Measurements from ENCODE around the gene ASAP3. TPM values are rescaled to one million over a fixed set of nuclear protein-coding genes. Genes with fewer than 3 reads are reported as not detected.

The ASAP3 gene
- total and polyA plus RNA-seq, 4 donors: 8.3 to 25.9 (median 16.7) TPM

DNA sequence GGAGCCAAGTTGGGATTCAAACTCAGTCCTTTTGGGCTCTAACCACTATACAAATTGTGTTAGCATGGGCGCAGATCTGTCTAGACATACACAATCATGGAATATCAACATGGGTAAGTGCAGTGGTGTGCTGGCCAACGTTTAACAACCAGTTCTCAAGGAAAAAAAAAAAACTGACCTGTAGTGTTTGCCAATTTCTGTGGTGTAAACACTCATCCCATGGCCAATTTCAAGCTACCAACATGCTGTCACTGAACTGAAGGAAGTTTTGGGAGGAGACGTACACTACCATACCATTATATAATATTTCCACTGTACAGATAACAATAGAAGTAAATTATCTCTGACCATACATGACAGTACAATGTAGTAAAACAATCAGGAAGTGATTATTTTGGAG is 62.6 kb downstream of the ASAP3 start:
- H3K27ac ChIP-seq (ENCODE audit: low read depth in 1 of 2, low read length in 2 of 2): peak overlapping the region; percentile 17 to 44
- no peaks in the 10 kb centered on the region for H3K27me3 ChIP-seq (ENCODE audit: control insufficient read depth in 4 of 4, insufficient read depth in 4 of 4, low read length in 3 of 4)
- peaks cover 0 to 8% (median 3%) of the 10 kb centered on the region in 4 donors for H3K36me3 ChIP-seq (ENCODE audit: control insufficient read depth in 4 of 4, insufficient read depth in 3 of 4, low read depth in 1 of 4, low read length in 3 of 4)
- H3K9me3 ChIP-seq (ENCODE audit: control insufficient read depth in 4 of 4, low read length in 3 of 4): no peaks in the 10 kb centered on the region
- no peak overlapping the region for H3K9ac ChIP-seq (ENCODE audit: low read depth in 1 of 2, low read length in 2 of 2)
- DNase-seq (ENCODE audit: low spot score): no peak
- peaks cover 19 to 61% (median 38%) of the 10 kb centered on the region in 4 donors for H3K4me1 ChIP-seq (ENCODE audit: control insufficient read depth in 4 of 4, insufficient read depth in 4 of 4, low read length in 3 of 4)
- no peak for TF ChIP-seq MAX (IDR thresholded peaks at IDR 0.05)
- TF ChIP-seq, protein P1, sequence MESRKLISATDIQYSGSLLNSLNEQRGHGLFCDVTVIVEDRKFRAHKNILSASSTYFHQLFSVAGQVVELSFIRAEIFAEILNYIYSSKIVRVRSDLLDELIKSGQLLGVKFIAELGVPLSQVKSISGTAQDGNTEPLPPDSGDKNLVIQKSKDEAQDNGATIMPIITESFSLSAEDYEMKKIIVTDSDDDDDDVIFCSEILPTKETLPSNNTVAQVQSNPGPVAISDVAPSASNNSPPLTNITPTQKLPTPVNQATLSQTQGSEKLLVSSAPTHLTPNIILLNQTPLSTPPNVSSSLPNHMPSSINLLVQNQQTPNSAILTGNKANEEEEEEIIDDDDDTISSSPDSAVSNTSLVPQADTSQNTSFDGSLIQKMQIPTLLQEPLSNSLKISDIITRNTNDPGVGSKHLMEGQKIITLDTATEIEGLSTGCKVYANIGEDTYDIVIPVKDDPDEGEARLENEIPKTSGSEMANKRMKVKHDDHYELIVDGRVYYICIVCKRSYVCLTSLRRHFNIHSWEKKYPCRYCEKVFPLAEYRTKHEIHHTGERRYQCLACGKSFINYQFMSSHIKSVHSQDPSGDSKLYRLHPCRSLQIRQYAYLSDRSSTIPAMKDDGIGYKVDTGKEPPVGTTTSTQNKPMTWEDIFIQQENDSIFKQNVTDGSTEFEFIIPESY (IDR thresholded peaks at IDR 0.05): peak; percentile 19
- no peak overlapping the region for H3K4me3 ChIP-seq (ENCODE audit: low read depth in 1 of 3, low read length in 3 of 3)
- 48% methylated on average over 3 of the region's 3 CpGs for WGBS

GRCh38 chr1:23420778-23421177 is 63.2 kb downstream of the ASAP3 start:
- Histone ChIP-seq H3K4me1 (ENCODE audit: control insufficient read depth in 4 of 4, insufficient read depth in 4 of 4, low read length in 3 of 4) (peaks cover 19 to 57% (median 38%) of the 10 kb centered on the region in 4 donors), H3K9me3 (ENCODE audit: control insufficient read depth in 4 of 4, low read length in 3 of 4) (no peaks in the 10 kb centered on the region), H3K27ac (ENCODE audit: low read depth in 1 of 2, low read length in 2 of 2) (peak overlapping the region; percentile 17 to 44), H3K27me3 (ENCODE audit: control insufficient read depth in 4 of 4, insufficient read depth in 4 of 4, low read length in 3 of 4) (no peaks in the 10 kb centered on the region), H3K9ac (ENCODE audit: low read depth in 1 of 2, low read length in 2 of 2) (no peak overlapping the region), H3K4me3 (ENCODE audit: low read depth in 1 of 3, low read length in 3 of 3) (no peak overlapping the region), H3K36me3 (ENCODE audit: control insufficient read depth in 4 of 4, insufficient read depth in 3 of 4, low read depth in 1 of 4, low read length in 3 of 4) (peaks cover 0 to 8% (median 3%) of the 10 kb centered on the region in 4 donors)
- DNase-seq (ENCODE audit: low spot score): no peak
- 83% methylated on average over 3 of the region's 3 CpGs for WGBS
- TF ChIP-seq HNF4A (conservative IDR thresholded peaks at IDR 0.05): no peak
- TF ChIP-seq FOXA2 (IDR thresholded peaks at IDR 0.05): no peak
- TF ChIP-seq TAF1 (conservative IDR thresholded peaks at IDR 0.05): no peak
- no peak for TF ChIP-seq MAX (IDR thresholded peaks at IDR 0.05)
- TF ChIP-seq NR2F2 (IDR thresholded peaks at IDR 0.05): no peak
- TF ChIP-seq GABPA (IDR thresholded peaks at IDR 0.05 in 1 of 2, conservative IDR thresholded peaks at IDR 0.05 in 1 of 2): no peak
- TF ChIP-seq FOXA1 (IDR thresholded peaks at IDR 0.05): no peak

DNA sequence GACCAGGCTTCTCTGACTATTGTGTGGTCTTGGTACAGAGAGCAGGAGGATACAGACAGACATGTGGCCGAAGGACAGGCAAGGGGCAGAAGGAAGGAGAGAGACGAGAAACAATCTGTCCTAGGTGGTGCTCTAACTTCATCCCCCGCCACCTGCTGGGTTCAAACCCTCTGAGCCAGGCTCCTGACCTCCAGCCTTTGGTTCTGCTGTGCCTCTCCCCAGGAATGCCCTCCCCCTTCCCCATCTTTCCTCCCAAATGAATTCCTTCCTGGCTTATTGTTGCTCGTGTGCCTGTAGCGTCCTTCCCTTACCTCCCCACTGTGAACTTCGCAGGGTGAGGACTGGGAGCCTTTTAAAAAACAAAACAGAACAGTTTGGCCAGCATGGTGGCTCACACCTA is 64.8 kb downstream of the ASAP3 start:
- H3K4me3 ChIP-seq (ENCODE audit: low read depth in 1 of 3, low read length in 3 of 3): no peak overlapping the region
- H3K4me1 ChIP-seq (ENCODE audit: control insufficient read depth in 4 of 4, insufficient read depth in 4 of 4, low read length in 3 of 4): peaks cover 19 to 47% (median 32%) of the 10 kb centered on the region in 4 donors
- 89% methylated on average over 6 of the region's 6 CpGs for WGBS
- no peaks in the 10 kb centered on the region for H3K27me3 ChIP-seq (ENCODE audit: control insufficient read depth in 4 of 4, insufficient read depth in 4 of 4, low read length in 3 of 4)
- H3K36me3 ChIP-seq (ENCODE audit: control insufficient read depth in 4 of 4, insufficient read depth in 3 of 4, low read depth in 1 of 4, low read length in 3 of 4): peaks cover 5 to 13% (median 5%) of the 10 kb centered on the region in 4 donors
- no peak for TF ChIP-seq HNF4A (conservative IDR thresholded peaks at IDR 0.05)
- TF ChIP-seq CTCF (IDR thresholded peaks at IDR 0.05; ENCODE audit: low read depth, low read length, missing input control): no peak
- TF ChIP-seq EGR1 (IDR thresholded peaks at IDR 0.05; ENCODE audit: low read depth in 2 of 2): no peak
- no peak for TF ChIP-seq JUND (IDR thresholded peaks at IDR 0.05)
- TF ChIP-seq HNF4G (IDR thresholded peaks at IDR 0.05): no peak
- no peak for TF ChIP-seq ATF3 (IDR thresholded peaks at IDR 0.05)
- no peak for TF ChIP-seq REST (IDR thresholded peaks at IDR 0.05)
- no peak for TF ChIP-seq TAF1 (conservative IDR thresholded peaks at IDR 0.05)
- no peak for TF ChIP-seq RXRA (IDR thresholded peaks at IDR 0.05)
- TF ChIP-seq YY1 (IDR thresholded peaks at IDR 0.05): no peak
- no peak overlapping the region for H3K27ac ChIP-seq (ENCODE audit: low read depth in 1 of 2, low read length in 2 of 2)
- no peak overlapping the region for H3K9ac ChIP-seq (ENCODE audit: low read depth in 1 of 2, low read length in 2 of 2)
- no peak for DNase-seq (ENCODE audit: low spot score)
- H3K9me3 ChIP-seq (ENCODE audit: control insufficient read depth in 4 of 4, low read length in 3 of 4): no peaks in the 10 kb centered on the region
